Liver (tissue), 9 donors: Measurements from ENCODE around the gene ATF2. TPM values are rescaled to one million over a fixed set of nuclear protein-coding genes. Genes with fewer than 3 reads are reported as not detected.

Source experiments
- DNase-seq: peaks from one replicate; pipeline ENCODE4 v3.0.0-alpha.2; 2017; ENCODE audit warnings: low spot score
- H3K27ac ChIP-seq, 2 donors: one replicate each; pipeline ENCODE4 v1.7.0; 2013; ENCODE audit warnings: inconsistent platforms in 2 of 2, low read length in 2 of 2, control low read depth in 1 of 2, low read depth in 1 of 2, mild to moderate bottlenecking in 1 of 2
- H3K27me3 ChIP-seq, 4 donors: one replicate each; pipeline versions ENCODE4 v1.6.1 to v1.7.0; 2013; ENCODE audit warnings: low read length in 3 of 4, inconsistent platforms in 1 of 4, mild to moderate bottlenecking in 1 of 4, moderate library complexity in 1 of 4; ENCODE audit not compliant: control insufficient read depth in 4 of 4, insufficient read depth in 4 of 4
- H3K36me3 ChIP-seq, 4 donors: one replicate each; pipeline versions ENCODE4 v1.6.1 to v1.7.0; 2013; ENCODE audit warnings: low read length in 3 of 4, mild to moderate bottlenecking in 3 of 4, low read depth in 1 of 4, moderate library complexity in 1 of 4; ENCODE audit not compliant: control insufficient read depth in 4 of 4, insufficient read depth in 3 of 4
- H3K4me1 ChIP-seq, 4 donors: one replicate each; pipeline versions ENCODE4 v1.6.1 to v1.7.0; 2013; ENCODE audit warnings: low read length in 3 of 4, mild to moderate bottlenecking in 3 of 4, moderate library complexity in 1 of 4; ENCODE audit not compliant: control insufficient read depth in 4 of 4, insufficient read depth in 4 of 4
- H3K4me3 ChIP-seq, 3 donors: one replicate each; pipeline versions ENCODE4 v1.6.1 to v1.7.0; 2013; ENCODE audit warnings: low read length in 3 of 3, control low read depth in 1 of 3, low read depth in 1 of 3, mild to moderate bottlenecking in 1 of 3
- H3K9ac ChIP-seq, 2 donors: one replicate each; pipeline ENCODE4 v1.7.0; 2013; ENCODE audit warnings: low read length in 2 of 2, mild to moderate bottlenecking in 2 of 2, moderate library complexity in 2 of 2, control low read depth in 1 of 2, low read depth in 1 of 2
- H3K9me3 ChIP-seq, 4 donors: one replicate each; pipeline versions ENCODE4 v1.6.1 to v1.7.0; 2013; ENCODE audit warnings: low read length in 3 of 4; ENCODE audit not compliant: control insufficient read depth in 4 of 4
- EGR1 ChIP-seq, 2 donors: IDR thresholded peaks; 2 replicates each; pipeline ENCODE4 v1.6.1; 2016 to 2018; ENCODE audit warnings: antibody characterized with exemption in 2 of 2, low read depth in 2 of 2
- FOXA1 ChIP-seq: IDR thresholded peaks from 2 replicates; pipeline ENCODE4 v1.6.1; 2016; ENCODE audit warnings: antibody characterized with exemption
- FOXA2 ChIP-seq: IDR thresholded peaks from 2 replicates; pipeline ENCODE4 v1.6.1; 2016; ENCODE audit warnings: antibody characterized with exemption
- GABPA ChIP-seq, 2 donors: IDR thresholded peaks in 1 of 2; conservative IDR thresholded peaks in 1 of 2; 2 replicates each; pipeline ENCODE4 v1.6.1; 2016; ENCODE audit warnings: antibody characterized with exemption in 2 of 2, mild to moderate bottlenecking in 1 of 2, moderate library complexity in 1 of 2
- HNF4A ChIP-seq, 2 donors: conservative IDR thresholded peaks; 2 replicates each; pipeline ENCODE4 v1.6.1; 2016; ENCODE audit warnings: antibody characterized with exemption in 2 of 2, mild to moderate bottlenecking in 2 of 2
- HNF4G ChIP-seq: IDR thresholded peaks from 2 replicates; pipeline ENCODE4 v1.6.1; 2016; ENCODE audit warnings: antibody characterized with exemption
- JUND ChIP-seq, 2 donors: IDR thresholded peaks; 2 replicates each; pipeline ENCODE4 v1.6.1; 2016; ENCODE audit warnings: antibody characterized with exemption in 2 of 2
- NR2F2 ChIP-seq: IDR thresholded peaks from 2 replicates; pipeline ENCODE4 v1.6.1; 2016; ENCODE audit warnings: antibody characterized with exemption
- RAD21 ChIP-seq, 2 donors: IDR thresholded peaks; 2 replicates each; pipeline ENCODE4 v1.6.1; 2016; ENCODE audit warnings: antibody characterized with exemption in 2 of 2, mild to moderate bottlenecking in 2 of 2
- RXRA ChIP-seq, 2 donors: IDR thresholded peaks; 2 replicates each; pipeline ENCODE4 v1.6.1; 2017 to 2018; ENCODE audit warnings: antibody characterized with exemption in 2 of 2, mild to moderate bottlenecking in 1 of 2
- SP1 ChIP-seq: IDR thresholded peaks from 2 replicates; pipeline ENCODE4 v1.6.1; 2018; ENCODE audit warnings: antibody characterized with exemption, mild to moderate bottlenecking
- TAF1 ChIP-seq: conservative IDR thresholded peaks from 2 replicates; pipeline ENCODE4 v1.6.1; 2016; ENCODE audit warnings: antibody characterized with exemption, mild to moderate bottlenecking
- YY1 ChIP-seq: IDR thresholded peaks from 2 replicates; pipeline ENCODE4 v1.6.1; 2016; ENCODE audit warnings: antibody characterized with exemption, mild to moderate bottlenecking
- WGBS: extraction: QIAGEN DNeasy Blood & Tissue Kit; methylation state at CpG from one replicate; pipeline ENCODE4 v1.1.7; 2013; 5-methylcytosine and 5-hydroxymethylcytosine counted together
- polyA plus RNA-seq, 2 donors: library from polyadenylated mRNA; stranded (reverse) in 1 of 2; unstranded in 1 of 2; fragments of 200-250 nt in 1 of 2; fragments of >200 nt in 1 of 2; fragmentation: Nextera tagmentation in 1 of 2; extraction: Ambion mirVana in 1 of 2; gene quantifications; one replicate each; pipeline versions ENCODE4 v1.2.1 to v1.2.3, GENCODE V29; 2013 to 2015
- total RNA-seq, 2 donors: library from RNA; depleted of rRNA; stranded (reverse); fragments of >200 nt; gene quantifications; one replicate each; pipeline ENCODE4 v1.2.3, GENCODE V29; 2014
- TF ChIP-seq, protein P1 (sequence below): IDR thresholded peaks from 2 replicates; pipeline ENCODE4 v1.6.1; 2016; ENCODE audit warnings: antibody characterized with exemption
- TF ChIP-seq, protein P2 (sequence below): fragments of 150-350 bp; IDR thresholded peaks from 2 replicates; pipeline ENCODE4 v1.5.1; 2017; ENCODE audit warnings: improper control_type of control experiment, low read depth, low read length; ENCODE audit not compliant: missing input control
- TF ChIP-seq, protein P3 (sequence below): IDR thresholded peaks from 2 replicates; pipeline ENCODE4 v1.6.1; 2016; ENCODE audit warnings: antibody characterized with exemption, mild to moderate bottlenecking
- TF ChIP-seq, protein P4 (sequence below): IDR thresholded peaks from 2 replicates; pipeline ENCODE4 v1.6.1; 2016; ENCODE audit warnings: antibody characterized with exemption
- TF ChIP-seq, protein P5 (sequence below): IDR thresholded peaks from 2 replicates; pipeline ENCODE4 v1.6.1; 2016; ENCODE audit warnings: antibody characterized with exemption
- donor health status: healthy.
- donor health status: healthy.
- donor health status: healthy.
- donor health status: healthy.
- donor health status: healthy.

The ATF2 gene, protein sequence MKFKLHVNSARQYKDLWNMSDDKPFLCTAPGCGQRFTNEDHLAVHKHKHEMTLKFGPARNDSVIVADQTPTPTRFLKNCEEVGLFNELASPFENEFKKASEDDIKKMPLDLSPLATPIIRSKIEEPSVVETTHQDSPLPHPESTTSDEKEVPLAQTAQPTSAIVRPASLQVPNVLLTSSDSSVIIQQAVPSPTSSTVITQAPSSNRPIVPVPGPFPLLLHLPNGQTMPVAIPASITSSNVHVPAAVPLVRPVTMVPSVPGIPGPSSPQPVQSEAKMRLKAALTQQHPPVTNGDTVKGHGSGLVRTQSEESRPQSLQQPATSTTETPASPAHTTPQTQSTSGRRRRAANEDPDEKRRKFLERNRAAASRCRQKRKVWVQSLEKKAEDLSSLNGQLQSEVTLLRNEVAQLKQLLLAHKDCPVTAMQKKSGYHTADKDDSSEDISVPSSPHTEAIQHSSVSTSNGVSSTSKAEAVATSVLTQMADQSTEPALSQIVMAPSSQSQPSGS
- 10 to 100 TPM; 23.1 to 34.0 TPM for total RNA-seq
- polyA plus RNA-seq, result 10 to 100 TPM; 10.4 to 11.2 TPM

DNA sequence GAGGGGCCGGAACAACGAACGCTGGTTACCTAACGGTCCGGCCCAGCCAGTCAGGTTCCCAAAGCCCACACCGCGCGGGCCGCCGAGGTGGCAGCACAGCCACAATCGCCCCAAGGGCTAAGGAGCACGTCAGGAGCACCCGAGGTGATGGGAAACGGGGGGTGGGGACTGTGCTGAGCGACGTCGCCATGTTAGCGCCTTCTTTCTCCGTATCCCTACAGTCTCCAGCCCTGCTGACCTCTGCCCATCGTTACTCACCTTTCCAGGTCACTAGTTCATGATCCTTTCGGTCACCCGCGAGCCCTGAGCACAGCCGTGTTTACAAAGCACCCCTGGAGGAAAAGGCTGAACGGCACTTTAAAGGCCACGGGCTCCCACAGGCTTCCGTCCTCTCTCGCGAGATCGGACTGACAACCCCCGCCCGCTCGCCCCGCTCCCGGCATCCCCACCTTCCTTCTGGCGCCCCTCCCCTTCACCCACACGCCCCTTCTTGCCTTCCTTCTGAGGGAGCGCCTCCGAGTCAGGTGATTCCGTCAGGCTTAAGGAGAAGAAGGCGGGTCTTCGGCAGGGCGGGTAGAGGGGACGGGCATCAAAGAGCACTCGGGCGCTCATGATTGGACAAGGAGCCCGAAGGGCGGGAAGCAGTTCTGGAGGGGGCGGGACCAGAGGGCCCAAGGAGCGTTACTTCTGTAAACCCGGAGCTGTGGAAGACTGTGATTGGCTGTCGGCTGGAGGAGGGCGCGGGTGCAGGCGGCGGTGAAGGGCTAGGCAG lies at the start of gene ATF2:
Gene ATF2, minus strand, starts transcription at position 412 of the 772 bp plus-strand sequence. CDS start 31,760 bp downstream, outside the sequence.
- no peaks in the 10 kb centered on the region for H3K9me3 ChIP-seq
- peaks cover 0 to 3% (median 0%) of the 10 kb centered on the region in 4 donors for H3K36me3 ChIP-seq
- TF ChIP-seq SP1 (peak; percentile 95), RXRA (IDR thresholded peaks at IDR 0.05) (peak; percentile 77 to 78), HNF4A (conservative IDR thresholded peaks at IDR 0.05) (peak; percentile 71 to 82), TAF1 (peak; percentile 44), JUND (IDR thresholded peaks at IDR 0.05) (peak; percentile 92 to 95), FOXA1 (peak; percentile 76), EGR1 (IDR thresholded peaks at IDR 0.05; ENCODE audit: low read depth in 2 of 2) (peak; percentile 4 to 81), RAD21 (IDR thresholded peaks at IDR 0.05) (peak in 1 of 2 donors; percentile 15), NR2F2 (no peak), FOXA2 (no peak), HNF4G (peak; percentile 27), YY1 (peak; percentile 94), GABPA (IDR thresholded peaks at IDR 0.05 in 1 of 2, conservative IDR thresholded peaks at IDR 0.05 in 1 of 2) (peak in 1 of 2 donors; percentile 81)
- TF ChIP-seq, protein P1, sequence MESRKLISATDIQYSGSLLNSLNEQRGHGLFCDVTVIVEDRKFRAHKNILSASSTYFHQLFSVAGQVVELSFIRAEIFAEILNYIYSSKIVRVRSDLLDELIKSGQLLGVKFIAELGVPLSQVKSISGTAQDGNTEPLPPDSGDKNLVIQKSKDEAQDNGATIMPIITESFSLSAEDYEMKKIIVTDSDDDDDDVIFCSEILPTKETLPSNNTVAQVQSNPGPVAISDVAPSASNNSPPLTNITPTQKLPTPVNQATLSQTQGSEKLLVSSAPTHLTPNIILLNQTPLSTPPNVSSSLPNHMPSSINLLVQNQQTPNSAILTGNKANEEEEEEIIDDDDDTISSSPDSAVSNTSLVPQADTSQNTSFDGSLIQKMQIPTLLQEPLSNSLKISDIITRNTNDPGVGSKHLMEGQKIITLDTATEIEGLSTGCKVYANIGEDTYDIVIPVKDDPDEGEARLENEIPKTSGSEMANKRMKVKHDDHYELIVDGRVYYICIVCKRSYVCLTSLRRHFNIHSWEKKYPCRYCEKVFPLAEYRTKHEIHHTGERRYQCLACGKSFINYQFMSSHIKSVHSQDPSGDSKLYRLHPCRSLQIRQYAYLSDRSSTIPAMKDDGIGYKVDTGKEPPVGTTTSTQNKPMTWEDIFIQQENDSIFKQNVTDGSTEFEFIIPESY, result peak; percentile 100
- TF ChIP-seq, protein P2, sequence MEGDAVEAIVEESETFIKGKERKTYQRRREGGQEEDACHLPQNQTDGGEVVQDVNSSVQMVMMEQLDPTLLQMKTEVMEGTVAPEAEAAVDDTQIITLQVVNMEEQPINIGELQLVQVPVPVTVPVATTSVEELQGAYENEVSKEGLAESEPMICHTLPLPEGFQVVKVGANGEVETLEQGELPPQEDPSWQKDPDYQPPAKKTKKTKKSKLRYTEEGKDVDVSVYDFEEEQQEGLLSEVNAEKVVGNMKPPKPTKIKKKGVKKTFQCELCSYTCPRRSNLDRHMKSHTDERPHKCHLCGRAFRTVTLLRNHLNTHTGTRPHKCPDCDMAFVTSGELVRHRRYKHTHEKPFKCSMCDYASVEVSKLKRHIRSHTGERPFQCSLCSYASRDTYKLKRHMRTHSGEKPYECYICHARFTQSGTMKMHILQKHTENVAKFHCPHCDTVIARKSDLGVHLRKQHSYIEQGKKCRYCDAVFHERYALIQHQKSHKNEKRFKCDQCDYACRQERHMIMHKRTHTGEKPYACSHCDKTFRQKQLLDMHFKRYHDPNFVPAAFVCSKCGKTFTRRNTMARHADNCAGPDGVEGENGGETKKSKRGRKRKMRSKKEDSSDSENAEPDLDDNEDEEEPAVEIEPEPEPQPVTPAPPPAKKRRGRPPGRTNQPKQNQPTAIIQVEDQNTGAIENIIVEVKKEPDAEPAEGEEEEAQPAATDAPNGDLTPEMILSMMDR, result no peak
- TF ChIP-seq, protein P3, sequence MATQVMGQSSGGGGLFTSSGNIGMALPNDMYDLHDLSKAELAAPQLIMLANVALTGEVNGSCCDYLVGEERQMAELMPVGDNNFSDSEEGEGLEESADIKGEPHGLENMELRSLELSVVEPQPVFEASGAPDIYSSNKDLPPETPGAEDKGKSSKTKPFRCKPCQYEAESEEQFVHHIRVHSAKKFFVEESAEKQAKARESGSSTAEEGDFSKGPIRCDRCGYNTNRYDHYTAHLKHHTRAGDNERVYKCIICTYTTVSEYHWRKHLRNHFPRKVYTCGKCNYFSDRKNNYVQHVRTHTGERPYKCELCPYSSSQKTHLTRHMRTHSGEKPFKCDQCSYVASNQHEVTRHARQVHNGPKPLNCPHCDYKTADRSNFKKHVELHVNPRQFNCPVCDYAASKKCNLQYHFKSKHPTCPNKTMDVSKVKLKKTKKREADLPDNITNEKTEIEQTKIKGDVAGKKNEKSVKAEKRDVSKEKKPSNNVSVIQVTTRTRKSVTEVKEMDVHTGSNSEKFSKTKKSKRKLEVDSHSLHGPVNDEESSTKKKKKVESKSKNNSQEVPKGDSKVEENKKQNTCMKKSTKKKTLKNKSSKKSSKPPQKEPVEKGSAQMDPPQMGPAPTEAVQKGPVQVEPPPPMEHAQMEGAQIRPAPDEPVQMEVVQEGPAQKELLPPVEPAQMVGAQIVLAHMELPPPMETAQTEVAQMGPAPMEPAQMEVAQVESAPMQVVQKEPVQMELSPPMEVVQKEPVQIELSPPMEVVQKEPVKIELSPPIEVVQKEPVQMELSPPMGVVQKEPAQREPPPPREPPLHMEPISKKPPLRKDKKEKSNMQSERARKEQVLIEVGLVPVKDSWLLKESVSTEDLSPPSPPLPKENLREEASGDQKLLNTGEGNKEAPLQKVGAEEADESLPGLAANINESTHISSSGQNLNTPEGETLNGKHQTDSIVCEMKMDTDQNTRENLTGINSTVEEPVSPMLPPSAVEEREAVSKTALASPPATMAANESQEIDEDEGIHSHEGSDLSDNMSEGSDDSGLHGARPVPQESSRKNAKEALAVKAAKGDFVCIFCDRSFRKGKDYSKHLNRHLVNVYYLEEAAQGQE, result peak; percentile 79
- TF ChIP-seq, protein P4, sequence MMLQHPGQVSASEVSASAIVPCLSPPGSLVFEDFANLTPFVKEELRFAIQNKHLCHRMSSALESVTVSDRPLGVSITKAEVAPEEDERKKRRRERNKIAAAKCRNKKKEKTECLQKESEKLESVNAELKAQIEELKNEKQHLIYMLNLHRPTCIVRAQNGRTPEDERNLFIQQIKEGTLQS, result peak; percentile 19
- TF ChIP-seq, protein P5, sequence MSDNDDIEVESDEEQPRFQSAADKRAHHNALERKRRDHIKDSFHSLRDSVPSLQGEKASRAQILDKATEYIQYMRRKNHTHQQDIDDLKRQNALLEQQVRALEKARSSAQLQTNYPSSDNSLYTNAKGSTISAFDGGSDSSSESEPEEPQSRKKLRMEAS, result peak; percentile 81
- peak within 1 kb of the TSS; percentile 93 to 96 for H3K27ac ChIP-seq
- H3K9ac ChIP-seq, result peak within 1 kb of the TSS; percentile 67 to 92
- peak; percentile 95 for DNase-seq
- peaks cover 3 to 15% (median 7%) of the 10 kb centered on the region in 4 donors for H3K4me1 ChIP-seq
- no peaks in the 10 kb centered on the region for H3K27me3 ChIP-seq
- WGBS, result under 1% methylated on average over 56 of the region's 56 CpGs
- H3K4me3 ChIP-seq, result peak within 1 kb of the TSS; percentile 93 to 100 (median 98)
